Measurements from ENCODE around the gene DDHD1.
"Not testable (repeated sequence)": the region's sequence is repeated elsewhere in the genome, so short reads cannot be mapped to it uniquely, and the experiment has no call there.

DDHD1 gene

GRCh38 chr14:53144244-53144643 is 8.9 kb downstream of the DDHD1 start:
- DNase-seq (no peak), ATAC-seq (ENCODE audit: insufficient read depth, low read depth) (no peak)
- Histone ChIP-seq H4K20me1 (ENCODE audit: insufficient read depth, low read length) (peaks cover 18% of the 10 kb centered on the region; the same call in 1 of the 2 replicates), H3K36me3 (ENCODE audit: insufficient read depth, low read length) (peaks cover 83% of the 10 kb centered on the region), H3K4me2 (ENCODE audit: insufficient read depth, low read length) (no peak overlapping the region), H3K79me2 (ENCODE audit: insufficient read depth, low read length) (peaks cover 100% of the 10 kb centered on the region), H3K9ac (ENCODE audit: low read depth, low read length) (no peak overlapping the region), H3K9me3 (ENCODE audit: insufficient read depth, low read length, severe bottlenecking) (peaks cover 50% of the 10 kb centered on the region), H3K27ac (ENCODE audit: low read length) (no peak overlapping the region), H3K4me1 (ENCODE audit: insufficient read depth, low read length) (peaks cover 29% of the 10 kb centered on the region), H3K4me3 (ENCODE audit: low read depth in 1 of 2, low read length in 2 of 2) (no peak overlapping the region), H2AFZ (ENCODE audit: low read depth, low read length) (no peak overlapping the region), H3K27me3 (ENCODE audit: insufficient read depth, low read length, poor library complexity) (no peaks in the 10 kb centered on the region)
- no peak for TF ChIP-seq EZH2 (IDR thresholded peaks at IDR 0.05; ENCODE audit: borderline replicate concordance, low read depth, low read length, severe bottlenecking)
- TF ChIP-seq CTCF (IDR thresholded peaks at IDR 0.05; ENCODE audit: borderline replicate concordance, extremely low read depth, low read length, poor library complexity, severe bottlenecking), result no peak

DNA sequence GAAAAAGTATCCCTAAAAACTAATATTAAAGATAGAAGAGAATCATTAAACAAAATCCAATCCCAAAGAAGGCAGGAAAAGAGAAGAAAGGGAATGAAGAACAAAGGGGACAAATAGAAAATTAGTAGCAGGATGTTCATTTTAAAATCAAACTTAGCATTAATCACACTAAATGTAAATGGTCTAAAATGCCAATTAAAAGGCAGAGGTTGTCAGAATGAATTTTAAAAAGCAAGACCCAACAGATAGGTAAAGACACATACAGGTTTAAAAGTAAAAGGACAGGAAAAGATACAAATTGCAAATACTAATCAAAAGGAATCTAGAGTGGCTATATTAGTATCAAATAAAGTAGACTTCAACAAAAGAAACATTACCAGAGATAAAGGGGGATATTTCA is 12.5 kb downstream of the DDHD1 start:
- Histone ChIP-seq H3K4me2 (ENCODE audit: insufficient read depth, low read length) (no peak overlapping the region), H4K20me1 (ENCODE audit: insufficient read depth, low read length) (peaks cover 7% of the 10 kb centered on the region; the same call in 1 of the 2 replicates), H3K4me1 (ENCODE audit: insufficient read depth, low read length) (peaks cover 5% of the 10 kb centered on the region; the same call in 1 of the 2 replicates), H3K27ac (ENCODE audit: low read length) (no peak overlapping the region), H3K36me3 (ENCODE audit: insufficient read depth, low read length) (peaks cover 82% of the 10 kb centered on the region), H2AFZ (ENCODE audit: low read depth, low read length) (no peak overlapping the region), H3K9ac (ENCODE audit: low read depth, low read length) (no peak overlapping the region), H3K4me3 (ENCODE audit: low read depth in 1 of 2, low read length in 2 of 2) (no peak overlapping the region), H3K79me2 (ENCODE audit: insufficient read depth, low read length) (peaks cover 100% of the 10 kb centered on the region), H3K9me3 (ENCODE audit: insufficient read depth, low read length, severe bottlenecking) (peaks cover 72% of the 10 kb centered on the region), H3K27me3 (ENCODE audit: insufficient read depth, low read length, poor library complexity) (no peaks in the 10 kb centered on the region)
- no peak for DNase-seq
- TF ChIP-seq EZH2 (IDR thresholded peaks at IDR 0.05; ENCODE audit: borderline replicate concordance, low read depth, low read length, severe bottlenecking) (no peak), CTCF (IDR thresholded peaks at IDR 0.05; ENCODE audit: borderline replicate concordance, extremely low read depth, low read length, poor library complexity, severe bottlenecking) (no peak)
- no peak for ATAC-seq (ENCODE audit: insufficient read depth, low read depth)

- Histone ChIP-seq H4K20me1 (ENCODE audit: insufficient read depth, low read length) (peaks cover 14% of the 10 kb centered on the region; the same call in 1 of the 2 replicates), H3K9me3 (ENCODE audit: insufficient read depth, low read length, severe bottlenecking) (peaks cover 51% of the 10 kb centered on the region), H2AFZ (ENCODE audit: low read depth, low read length) (no peak overlapping the region), H3K9ac (ENCODE audit: low read depth, low read length) (no peak overlapping the region), H3K27me3 (ENCODE audit: insufficient read depth, low read length, poor library complexity) (no peaks in the 10 kb centered on the region), H3K36me3 (ENCODE audit: insufficient read depth, low read length) (peaks cover 59% of the 10 kb centered on the region), H3K4me2 (ENCODE audit: insufficient read depth, low read length) (no peak overlapping the region), H3K4me1 (ENCODE audit: insufficient read depth, low read length) (peaks cover 5% of the 10 kb centered on the region; the same call in 1 of the 2 replicates), H3K79me2 (ENCODE audit: insufficient read depth, low read length) (peaks cover 100% of the 10 kb centered on the region), H3K27ac (ENCODE audit: low read length) (no peak overlapping the region), H3K4me3 (ENCODE audit: low read depth in 1 of 2, low read length in 2 of 2) (no peak overlapping the region)
- ATAC-seq (ENCODE audit: insufficient read depth, low read depth) (no peak), DNase-seq (no peak)
- TF ChIP-seq CTCF (IDR thresholded peaks at IDR 0.05; ENCODE audit: borderline replicate concordance, extremely low read depth, low read length, poor library complexity, severe bottlenecking) (no peak), EZH2 (IDR thresholded peaks at IDR 0.05; ENCODE audit: borderline replicate concordance, low read depth, low read length, severe bottlenecking) (no peak)
Measured at GRCh38 chr14:53137568-53138203, 15.4 kb downstream of the DDHD1 start.

GRCh38 chr14:53130491-53130890 is 22.6 kb downstream of the DDHD1 start:
- H3K4me2 ChIP-seq (ENCODE audit: insufficient read depth, low read length); H3K27ac ChIP-seq (ENCODE audit: low read length); H3K36me3 ChIP-seq (ENCODE audit: insufficient read depth, low read length); DNase-seq; ATAC-seq (ENCODE audit: insufficient read depth, low read depth); H3K27me3 ChIP-seq (ENCODE audit: insufficient read depth, low read length, poor library complexity); H3K9me3 ChIP-seq (ENCODE audit: insufficient read depth, low read length, severe bottlenecking); H3K9ac ChIP-seq (ENCODE audit: low read depth, low read length); H2AFZ ChIP-seq (ENCODE audit: low read depth, low read length); H3K4me3 ChIP-seq (ENCODE audit: low read depth in 1 of 2, low read length in 2 of 2): not testable (repeated sequence)
- H4K20me1 ChIP-seq (ENCODE audit: insufficient read depth, low read length), result peaks cover 23% of the 10 kb centered on the region; the same call in 1 of the 2 replicates
- H3K79me2 ChIP-seq (ENCODE audit: insufficient read depth, low read length), result peaks cover 100% of the 10 kb centered on the region
- H3K4me1 ChIP-seq (ENCODE audit: insufficient read depth, low read length), result 0 out of 2 replicates have a peak, but pooled peaks cover 13% of the 10 kb centered on the region
